GM23338 (cell line): ENCODE results near the gene TBCB. TPM values are rescaled to one million over a fixed set of nuclear protein-coding genes. Genes with fewer than 3 reads are reported as not detected.

ENCODE experiments used
- ATAC-seq: fragments of 200-7000 bp; cut with Tn5 transposase; 3 replicates; pipeline ENCODE4 v1.9.1; 2020
- DNase-seq: peaks from one replicate; pipeline ENCODE4 v3.0.0-alpha.2; 2015; ENCODE audit warnings: low spot score
- H2AFZ ChIP-seq: fragments of 200-600 bp; sonication (generic); 2 replicates; pipeline ENCODE4 v1.8.0; 2016; ENCODE audit warnings: antibody characterized with exemption, mild to moderate bottlenecking, moderate library complexity
- H3F3A ChIP-seq: fragments of 200-600 bp; sonication (generic); replicated peaks from 2 replicates; pipeline ENCODE4 v1.8.0; 2017; ENCODE audit warnings: antibody characterized with exemption, mixed run types, low read depth
- H3K27ac ChIP-seq: fragments of 200-600 bp; sonication (generic); 2 replicates; pipeline ENCODE4 v1.6.1; 2016; ENCODE audit warnings: low read depth
- H3K27me3 ChIP-seq: fragments of 200-600 bp; sonication (generic); 2 replicates; pipeline ENCODE4 v1.8.0; 2016; ENCODE audit warnings: mild to moderate bottlenecking, mixed run types, moderate library complexity; ENCODE audit not compliant: insufficient read depth
- H3K36me3 ChIP-seq: fragments of 200-600 bp; sonication (generic); 2 replicates; pipeline ENCODE4 v1.8.0; 2016; ENCODE audit warnings: mild to moderate bottlenecking; ENCODE audit not compliant: insufficient read depth
- H3K4me1 ChIP-seq: fragments of 200-600 bp; sonication (generic); 2 replicates; pipeline ENCODE4 v1.8.0; 2016; ENCODE audit warnings: mild to moderate bottlenecking, moderate library complexity; ENCODE audit not compliant: insufficient read depth
- H3K4me2 ChIP-seq: fragments of 200-600 bp; sonication (generic); 2 replicates; pipeline ENCODE4 v1.7.1; 2017; ENCODE audit warnings: mixed run types
- H3K4me3 ChIP-seq: fragments of 200-600 bp; sonication (generic); 2 replicates; pipeline ENCODE4 v1.6.1; 2016; ENCODE audit warnings: mixed run types
- H3K79me2 ChIP-seq: fragments of 200-600 bp; sonication (generic); replicated peaks from 2 replicates; pipeline ENCODE4 v1.8.0; 2017; ENCODE audit warnings: mild to moderate bottlenecking; ENCODE audit not compliant: insufficient read depth
- H3K9me2 ChIP-seq: fragments of 200-600 bp; sonication (generic); 2 replicates; pipeline ENCODE4 v1.8.0; 2017; ENCODE audit not compliant: insufficient read depth
- H4K20me1 ChIP-seq: fragments of 200-600 bp; sonication (generic); replicated peaks from 2 replicates; pipeline ENCODE4 v1.8.0; 2017; ENCODE audit warnings: mild to moderate bottlenecking; ENCODE audit not compliant: insufficient read depth
- H3K27ac Mint-ChIP-seq: 2 replicates; pipeline ENCODE4 v1.8.0; 2020; ENCODE audit warnings: inconsistent platforms, mild to moderate bottlenecking, moderate library complexity, mixed read lengths
- H3K27me3 Mint-ChIP-seq: 3 replicates; pipeline ENCODE4 v1.8.0; 2022; ENCODE audit warnings: low read depth, mild to moderate bottlenecking, moderate library complexity, mixed read lengths, inconsistent platforms; ENCODE audit not compliant: insufficient read depth, poor library complexity
- H3K36me3 Mint-ChIP-seq: 3 replicates; pipeline ENCODE4 v1.8.0; 2021; ENCODE audit warnings: low read depth, mild to moderate bottlenecking, inconsistent platforms, moderate library complexity, mixed read lengths
- H3K4me1 Mint-ChIP-seq: 3 replicates; pipeline ENCODE4 v1.8.0; 2020; ENCODE audit warnings: mild to moderate bottlenecking, inconsistent platforms, mixed read lengths
- H3K4me3 Mint-ChIP-seq: 3 replicates; pipeline ENCODE4 v1.8.0; 2021; ENCODE audit warnings: moderate library complexity, mild to moderate bottlenecking, inconsistent platforms, mixed read lengths
- H3K9me3 Mint-ChIP-seq: 3 replicates; pipeline ENCODE4 v1.8.0; 2020; ENCODE audit warnings: moderate library complexity, mild to moderate bottlenecking, inconsistent platforms, mixed read lengths
- CREB1 ChIP-seq: fragments of 250-450 bp; sonication (Bioruptor Pico); IDR thresholded peaks from 2 replicates; pipeline ENCODE4 v1.5.0; 2020; ENCODE audit warnings: low read depth, mild to moderate bottlenecking, moderate library complexity
- EZH2 ChIP-seq: fragments of 200-600 bp; sonication (generic); IDR thresholded peaks from one replicate; pipeline ENCODE4 v1.8.0; 2017; ENCODE audit warnings: antibody characterized with exemption, mild to moderate bottlenecking, low read depth; ENCODE audit not compliant: unreplicated experiment
- EZH2phosphoT487 ChIP-seq: fragments of 200-600 bp; sonication (generic); IDR thresholded peaks from one replicate; pipeline ENCODE4 v1.8.1; 2018; ENCODE audit warnings: antibody characterized with exemption; ENCODE audit not compliant: unreplicated experiment
- JUNB ChIP-seq: IDR thresholded peaks from one replicate; pipeline ENCODE4 v1.6.1; 2016; ENCODE audit warnings: antibody characterized with exemption; ENCODE audit not compliant: unreplicated experiment
- NANOG ChIP-seq: IDR thresholded peaks from 2 replicates; pipeline ENCODE4 v1.6.1; 2016; ENCODE audit warnings: antibody characterized with exemption, borderline replicate concordance
- STAT1 ChIP-seq: IDR thresholded peaks from one replicate; pipeline ENCODE4 v1.6.1; 2016; ENCODE audit warnings: antibody characterized with exemption; ENCODE audit not compliant: unreplicated experiment
- ZNF114 ChIP-seq: fragments of 250-450 bp; sonication (Bioruptor Pico); IDR thresholded peaks from 2 replicates; pipeline ENCODE4 v1.5.0; 2020; ENCODE audit warnings: mild to moderate bottlenecking, moderate library complexity
- polyA plus RNA-seq: library from polyadenylated mRNA; unstranded; fragments of >200 nt; fragmentation: Nextera tagmentation; extraction: Ambion mirVana; gene quantifications from 2 replicates; pipeline ENCODE4 v1.2.1, GENCODE V29; 2016
- total RNA-seq: library from RNA; depleted of rRNA; stranded (reverse); fragments of >200 nt; shearing (Covaris generic); gene quantifications from 2 replicates; pipeline ENCODE4 v1.2.3, GENCODE V29; 2014
- TF ChIP-seq, protein P1 (sequence below), 2 experiments: fragments of 200-600 bp in 1 of 2; sonication (generic) in 1 of 2; conservative IDR thresholded peaks; 2 replicates each; pipeline versions ENCODE4 v1.5.1 to v1.6.1; 2016 to 2017; ENCODE audit warnings: antibody characterized with exemption in 2 of 2, low read depth in 2 of 2, mild to moderate bottlenecking in 2 of 2, moderate library complexity in 1 of 2
- TF ChIP-seq, protein P2 (sequence below): IDR thresholded peaks from one replicate; pipeline ENCODE4 v1.6.1; 2018; ENCODE audit warnings: antibody characterized with exemption; ENCODE audit not compliant: unreplicated experiment
- TF ChIP-seq, protein P3 (sequence below): fragments of 250-450 bp; sonication (Bioruptor Pico); IDR thresholded peaks from 2 replicates; pipeline ENCODE4 v1.5.0; 2020; ENCODE audit warnings: mild to moderate bottlenecking, moderate library complexity

Gene TBCB
- total and polyA plus RNA-seq, 2 experiments from 2014 or later: 275 to 290 TPM

DNA sequence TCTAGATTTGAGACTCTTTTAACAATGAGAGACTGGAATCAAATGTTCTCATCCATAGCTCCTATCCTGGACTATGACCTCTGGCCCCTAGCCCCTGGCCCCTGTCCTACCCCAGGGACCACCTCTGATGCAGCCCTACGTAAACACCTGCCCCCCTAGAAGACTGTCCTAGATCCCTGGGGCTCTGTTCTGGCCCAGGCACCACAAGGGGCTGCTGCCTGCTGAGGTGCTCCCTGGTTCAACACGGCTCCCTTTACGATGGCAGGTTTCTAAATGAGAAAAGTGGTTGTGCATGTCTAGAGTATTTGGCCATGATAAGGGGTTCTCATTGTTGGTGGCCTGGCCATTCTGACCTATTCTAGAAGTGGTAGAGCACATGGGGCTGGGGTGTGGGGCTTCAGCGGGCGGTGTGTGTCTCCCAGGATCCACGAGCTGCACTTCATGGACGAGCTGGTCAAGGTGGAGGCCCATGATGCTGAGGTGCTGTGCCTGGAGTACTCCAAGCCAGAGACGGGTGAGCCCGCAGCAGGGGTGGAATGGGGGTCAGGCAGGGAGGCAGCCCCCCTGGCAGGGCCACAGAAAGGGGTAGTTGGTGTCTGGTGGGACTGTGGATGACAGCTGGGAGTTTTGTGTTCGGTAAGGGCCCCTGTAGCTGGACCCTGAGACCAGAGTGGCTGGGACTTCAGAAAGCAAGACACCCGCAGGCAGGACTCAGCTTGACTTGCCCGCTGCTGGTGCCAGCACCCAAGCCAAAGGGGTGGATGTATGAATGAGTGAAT is 30.8 kb upstream of the TBCB start:
- ATAC-seq (no peak), DNase-seq (no peak)
- no peak for TF ChIP-seq STAT1
- TF ChIP-seq, protein P1, sequence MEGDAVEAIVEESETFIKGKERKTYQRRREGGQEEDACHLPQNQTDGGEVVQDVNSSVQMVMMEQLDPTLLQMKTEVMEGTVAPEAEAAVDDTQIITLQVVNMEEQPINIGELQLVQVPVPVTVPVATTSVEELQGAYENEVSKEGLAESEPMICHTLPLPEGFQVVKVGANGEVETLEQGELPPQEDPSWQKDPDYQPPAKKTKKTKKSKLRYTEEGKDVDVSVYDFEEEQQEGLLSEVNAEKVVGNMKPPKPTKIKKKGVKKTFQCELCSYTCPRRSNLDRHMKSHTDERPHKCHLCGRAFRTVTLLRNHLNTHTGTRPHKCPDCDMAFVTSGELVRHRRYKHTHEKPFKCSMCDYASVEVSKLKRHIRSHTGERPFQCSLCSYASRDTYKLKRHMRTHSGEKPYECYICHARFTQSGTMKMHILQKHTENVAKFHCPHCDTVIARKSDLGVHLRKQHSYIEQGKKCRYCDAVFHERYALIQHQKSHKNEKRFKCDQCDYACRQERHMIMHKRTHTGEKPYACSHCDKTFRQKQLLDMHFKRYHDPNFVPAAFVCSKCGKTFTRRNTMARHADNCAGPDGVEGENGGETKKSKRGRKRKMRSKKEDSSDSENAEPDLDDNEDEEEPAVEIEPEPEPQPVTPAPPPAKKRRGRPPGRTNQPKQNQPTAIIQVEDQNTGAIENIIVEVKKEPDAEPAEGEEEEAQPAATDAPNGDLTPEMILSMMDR (conservative IDR thresholded peaks at IDR 0.05; ENCODE audit: low read depth in 2 of 2): no peak
- TF ChIP-seq NANOG: no peak
- TF ChIP-seq, protein P2, sequence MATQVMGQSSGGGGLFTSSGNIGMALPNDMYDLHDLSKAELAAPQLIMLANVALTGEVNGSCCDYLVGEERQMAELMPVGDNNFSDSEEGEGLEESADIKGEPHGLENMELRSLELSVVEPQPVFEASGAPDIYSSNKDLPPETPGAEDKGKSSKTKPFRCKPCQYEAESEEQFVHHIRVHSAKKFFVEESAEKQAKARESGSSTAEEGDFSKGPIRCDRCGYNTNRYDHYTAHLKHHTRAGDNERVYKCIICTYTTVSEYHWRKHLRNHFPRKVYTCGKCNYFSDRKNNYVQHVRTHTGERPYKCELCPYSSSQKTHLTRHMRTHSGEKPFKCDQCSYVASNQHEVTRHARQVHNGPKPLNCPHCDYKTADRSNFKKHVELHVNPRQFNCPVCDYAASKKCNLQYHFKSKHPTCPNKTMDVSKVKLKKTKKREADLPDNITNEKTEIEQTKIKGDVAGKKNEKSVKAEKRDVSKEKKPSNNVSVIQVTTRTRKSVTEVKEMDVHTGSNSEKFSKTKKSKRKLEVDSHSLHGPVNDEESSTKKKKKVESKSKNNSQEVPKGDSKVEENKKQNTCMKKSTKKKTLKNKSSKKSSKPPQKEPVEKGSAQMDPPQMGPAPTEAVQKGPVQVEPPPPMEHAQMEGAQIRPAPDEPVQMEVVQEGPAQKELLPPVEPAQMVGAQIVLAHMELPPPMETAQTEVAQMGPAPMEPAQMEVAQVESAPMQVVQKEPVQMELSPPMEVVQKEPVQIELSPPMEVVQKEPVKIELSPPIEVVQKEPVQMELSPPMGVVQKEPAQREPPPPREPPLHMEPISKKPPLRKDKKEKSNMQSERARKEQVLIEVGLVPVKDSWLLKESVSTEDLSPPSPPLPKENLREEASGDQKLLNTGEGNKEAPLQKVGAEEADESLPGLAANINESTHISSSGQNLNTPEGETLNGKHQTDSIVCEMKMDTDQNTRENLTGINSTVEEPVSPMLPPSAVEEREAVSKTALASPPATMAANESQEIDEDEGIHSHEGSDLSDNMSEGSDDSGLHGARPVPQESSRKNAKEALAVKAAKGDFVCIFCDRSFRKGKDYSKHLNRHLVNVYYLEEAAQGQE: no peak
- TF ChIP-seq JUNB: no peak
- TF ChIP-seq EZH2: no peak
- TF ChIP-seq EZH2phosphoT487: no peak
- TF ChIP-seq CREB1: no peak
- TF ChIP-seq, protein P3, sequence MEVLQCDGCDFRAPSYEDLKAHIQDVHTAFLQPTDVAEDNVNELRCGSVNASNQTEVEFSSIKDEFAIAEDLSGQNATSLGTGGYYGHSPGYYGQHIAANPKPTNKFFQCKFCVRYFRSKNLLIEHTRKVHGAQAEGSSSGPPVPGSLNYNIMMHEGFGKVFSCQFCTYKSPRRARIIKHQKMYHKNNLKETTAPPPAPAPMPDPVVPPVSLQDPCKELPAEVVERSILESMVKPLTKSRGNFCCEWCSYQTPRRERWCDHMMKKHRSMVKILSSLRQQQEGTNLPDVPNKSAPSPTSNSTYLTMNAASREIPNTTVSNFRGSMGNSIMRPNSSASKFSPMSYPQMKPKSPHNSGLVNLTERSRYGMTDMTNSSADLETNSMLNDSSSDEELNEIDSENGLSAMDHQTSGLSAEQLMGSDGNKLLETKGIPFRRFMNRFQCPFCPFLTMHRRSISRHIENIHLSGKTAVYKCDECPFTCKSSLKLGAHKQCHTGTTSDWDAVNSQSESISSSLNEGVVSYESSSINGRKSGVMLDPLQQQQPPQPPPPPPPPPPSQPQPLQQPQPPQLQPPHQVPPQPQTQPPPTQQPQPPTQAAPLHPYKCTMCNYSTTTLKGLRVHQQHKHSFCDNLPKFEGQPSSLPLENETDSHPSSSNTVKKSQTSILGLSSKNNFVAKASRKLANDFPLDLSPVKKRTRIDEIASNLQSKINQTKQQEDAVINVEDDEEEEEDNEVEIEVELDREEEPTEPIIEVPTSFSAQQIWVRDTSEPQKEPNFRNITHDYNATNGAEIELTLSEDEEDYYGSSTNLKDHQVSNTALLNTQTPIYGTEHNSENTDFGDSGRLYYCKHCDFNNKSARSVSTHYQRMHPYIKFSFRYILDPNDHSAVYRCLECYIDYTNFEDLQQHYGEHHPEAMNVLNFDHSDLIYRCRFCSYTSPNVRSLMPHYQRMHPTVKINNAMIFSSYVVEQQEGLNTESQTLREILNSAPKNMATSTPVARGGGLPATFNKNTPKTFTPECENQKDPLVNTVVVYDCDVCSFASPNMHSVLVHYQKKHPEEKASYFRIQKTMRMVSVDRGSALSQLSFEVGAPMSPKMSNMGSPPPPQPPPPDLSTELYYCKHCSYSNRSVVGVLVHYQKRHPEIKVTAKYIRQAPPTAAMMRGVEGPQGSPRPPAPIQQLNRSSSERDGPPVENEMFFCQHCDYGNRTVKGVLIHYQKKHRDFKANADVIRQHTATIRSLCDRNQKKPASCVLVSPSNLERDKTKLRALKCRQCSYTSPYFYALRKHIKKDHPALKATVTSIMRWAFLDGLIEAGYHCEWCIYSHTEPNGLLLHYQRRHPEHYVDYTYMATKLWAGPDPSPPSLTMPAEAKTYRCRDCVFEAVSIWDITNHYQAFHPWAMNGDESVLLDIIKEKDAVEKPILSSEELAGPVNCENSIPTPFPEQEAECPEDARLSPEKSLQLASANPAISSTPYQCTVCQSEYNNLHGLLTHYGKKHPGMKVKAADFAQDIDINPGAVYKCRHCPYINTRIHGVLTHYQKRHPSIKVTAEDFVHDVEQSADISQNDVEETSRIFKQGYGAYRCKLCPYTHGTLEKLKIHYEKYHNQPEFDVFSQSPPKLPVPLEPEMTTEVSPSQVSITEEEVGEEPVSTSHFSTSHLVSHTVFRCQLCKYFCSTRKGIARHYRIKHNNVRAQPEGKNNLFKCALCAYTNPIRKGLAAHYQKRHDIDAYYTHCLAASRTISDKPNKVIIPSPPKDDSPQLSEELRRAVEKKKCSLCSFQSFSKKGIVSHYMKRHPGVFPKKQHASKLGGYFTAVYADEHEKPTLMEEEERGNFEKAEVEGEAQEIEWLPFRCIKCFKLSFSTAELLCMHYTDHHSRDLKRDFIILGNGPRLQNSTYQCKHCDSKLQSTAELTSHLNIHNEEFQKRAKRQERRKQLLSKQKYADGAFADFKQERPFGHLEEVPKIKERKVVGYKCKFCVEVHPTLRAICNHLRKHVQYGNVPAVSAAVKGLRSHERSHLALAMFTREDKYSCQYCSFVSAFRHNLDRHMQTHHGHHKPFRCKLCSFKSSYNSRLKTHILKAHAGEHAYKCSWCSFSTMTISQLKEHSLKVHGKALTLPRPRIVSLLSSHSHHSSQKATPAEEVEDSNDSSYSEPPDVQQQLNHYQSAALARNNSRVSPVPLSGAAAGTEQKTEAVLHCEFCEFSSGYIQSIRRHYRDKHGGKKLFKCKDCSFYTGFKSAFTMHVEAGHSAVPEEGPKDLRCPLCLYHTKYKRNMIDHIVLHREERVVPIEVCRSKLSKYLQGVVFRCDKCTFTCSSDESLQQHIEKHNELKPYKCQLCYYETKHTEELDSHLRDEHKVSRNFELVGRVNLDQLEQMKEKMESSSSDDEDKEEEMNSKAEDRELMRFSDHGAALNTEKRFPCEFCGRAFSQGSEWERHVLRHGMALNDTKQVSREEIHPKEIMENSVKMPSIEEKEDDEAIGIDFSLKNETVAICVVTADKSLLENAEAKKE (CRISPR knock-in tag): no peak
- no peak for TF ChIP-seq ZNF114
- H3K27me3 ChIP-seq: no peaks in the 10 kb centered on the region
- Mint-ChIP-seq H3K4me3 (no peak overlapping the region), H3K4me1 (no peaks in the 10 kb centered on the region), H3K27me3 (peaks cover 9% of the 10 kb centered on the region), H3K9me3 (no peaks in the 10 kb centered on the region), H3K27ac (no peak overlapping the region), H3K36me3 (peaks cover 77% of the 10 kb centered on the region)
- H3K36me3 ChIP-seq: peaks cover 46% of the 10 kb centered on the region
- H4K20me1 ChIP-seq: peaks cover 10% of the 10 kb centered on the region
- H3K79me2 ChIP-seq: no peaks in the 10 kb centered on the region
- H3K4me2 ChIP-seq: no peak overlapping the region
- no peaks in the 10 kb centered on the region for H3K4me1 ChIP-seq
- 0 out of 2 replicates have a peak, but pooled peaks cover 6% of the 10 kb centered on the region for H3F3A ChIP-seq
- H2AFZ ChIP-seq: no peak overlapping the region
- no peak overlapping the region for H3K4me3 ChIP-seq
- H3K27ac ChIP-seq: no peak overlapping the region
- H3K9me2 ChIP-seq: no peaks in the 10 kb centered on the region
